ENCODE data around the gene FMNL2. TPM values are rescaled to one million over a fixed set of nuclear protein-coding genes. Genes with fewer than 3 reads are reported as not detected.

Gene FMNL2
- total RNA-seq, 1 experiment from 2014 or later: 38.2 TPM

DNA sequence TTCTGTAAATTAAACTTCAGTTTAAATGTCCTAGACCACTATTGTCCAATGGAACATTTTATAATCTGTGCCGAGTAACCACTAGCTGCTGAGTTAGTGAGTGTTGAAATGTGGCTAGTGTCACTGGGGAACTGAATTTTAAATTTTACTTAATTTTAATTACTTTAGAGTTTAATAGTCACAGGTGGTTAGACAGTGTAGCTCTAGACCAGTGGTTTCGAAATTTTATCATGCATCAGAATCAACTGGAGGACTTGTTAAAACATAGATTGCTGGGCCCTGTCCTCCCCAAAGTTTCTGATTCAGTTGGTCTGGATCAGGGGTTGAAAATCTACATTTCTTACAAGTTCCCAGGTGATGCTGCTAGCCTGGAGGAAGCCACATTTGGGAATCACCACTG, 110.4 kb downstream of the FMNL2 start:
- Histone ChIP-seq H3K4me1 (no peaks in the 10 kb centered on the region), H3K36me3 (ENCODE audit: control insufficient read depth, insufficient read depth, low read length) (no peaks in the 10 kb centered on the region), H3K27me3 (replicated peaks; ENCODE audit: control insufficient read depth, insufficient read depth, low read length) (no peaks in the 10 kb centered on the region), H3K4me3 (ENCODE audit: low read depth, low read length) (no peak overlapping the region), H3K9me3 (no peaks in the 10 kb centered on the region)
- POLR2A ChIA-PET: no interaction called here
- H3K4me3 Mint-ChIP-seq (ENCODE audit: unreplicated experiment): no peak overlapping the region
- H3K27me3 Mint-ChIP-seq (ENCODE audit: insufficient read depth, unreplicated experiment): no peaks in the 10 kb centered on the region
- CTCF ChIA-PET: no interaction called here
- no peaks in the 10 kb centered on the region for H3K36me3 Mint-ChIP-seq (ENCODE audit: insufficient read depth, unreplicated experiment)
- no peak overlapping the region for H3K27ac Mint-ChIP-seq (ENCODE audit: unreplicated experiment)
- TF ChIP-seq, protein P1, sequence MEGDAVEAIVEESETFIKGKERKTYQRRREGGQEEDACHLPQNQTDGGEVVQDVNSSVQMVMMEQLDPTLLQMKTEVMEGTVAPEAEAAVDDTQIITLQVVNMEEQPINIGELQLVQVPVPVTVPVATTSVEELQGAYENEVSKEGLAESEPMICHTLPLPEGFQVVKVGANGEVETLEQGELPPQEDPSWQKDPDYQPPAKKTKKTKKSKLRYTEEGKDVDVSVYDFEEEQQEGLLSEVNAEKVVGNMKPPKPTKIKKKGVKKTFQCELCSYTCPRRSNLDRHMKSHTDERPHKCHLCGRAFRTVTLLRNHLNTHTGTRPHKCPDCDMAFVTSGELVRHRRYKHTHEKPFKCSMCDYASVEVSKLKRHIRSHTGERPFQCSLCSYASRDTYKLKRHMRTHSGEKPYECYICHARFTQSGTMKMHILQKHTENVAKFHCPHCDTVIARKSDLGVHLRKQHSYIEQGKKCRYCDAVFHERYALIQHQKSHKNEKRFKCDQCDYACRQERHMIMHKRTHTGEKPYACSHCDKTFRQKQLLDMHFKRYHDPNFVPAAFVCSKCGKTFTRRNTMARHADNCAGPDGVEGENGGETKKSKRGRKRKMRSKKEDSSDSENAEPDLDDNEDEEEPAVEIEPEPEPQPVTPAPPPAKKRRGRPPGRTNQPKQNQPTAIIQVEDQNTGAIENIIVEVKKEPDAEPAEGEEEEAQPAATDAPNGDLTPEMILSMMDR (IDR thresholded peaks at IDR 0.05; ENCODE audit: insufficient read depth in 1 of 2, low read depth in 1 of 2, low read length in 1 of 2, severe bottlenecking in 1 of 2, unreplicated experiment in 1 of 2): no peak
- no peak for DNase-seq
- peaks cover 21% of the 10 kb centered on the region for H3K4me1 Mint-ChIP-seq (ENCODE audit: low read depth, unreplicated experiment)
- intact Hi-C loops (cut with micrococcal nuclease; ENCODE audit: unreplicated experiment): no loop called here
- peaks cover 8% of the 10 kb centered on the region for H3K9me3 Mint-ChIP-seq (ENCODE audit: unreplicated experiment)
- BruUV-seq (replicated peaks): no TSS peak

DNA sequence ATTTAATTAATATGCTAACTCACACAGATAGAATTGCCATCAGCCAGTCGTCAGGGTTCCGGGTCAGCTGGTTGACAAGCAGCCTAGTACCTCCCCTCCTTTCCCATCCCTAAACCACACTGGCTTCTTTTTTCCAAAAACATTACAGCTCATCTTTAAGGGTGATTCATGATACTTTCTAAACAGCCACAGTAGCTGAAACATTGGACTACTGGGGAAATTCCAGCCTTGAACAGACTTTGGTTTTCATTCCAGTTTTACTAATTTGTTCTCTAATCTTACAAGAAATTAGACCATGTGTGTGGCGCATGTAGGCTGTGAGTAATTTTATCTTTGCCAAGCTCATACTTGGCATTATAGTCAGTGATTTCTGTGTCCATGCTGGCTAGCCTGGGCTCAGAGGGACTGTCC, 110.8 kb downstream of the FMNL2 start:
- H3K27ac Mint-ChIP-seq (ENCODE audit: unreplicated experiment): no peak overlapping the region
- H3K4me3 Mint-ChIP-seq (ENCODE audit: unreplicated experiment): no peak overlapping the region
- peaks cover 8% of the 10 kb centered on the region for H3K9me3 Mint-ChIP-seq (ENCODE audit: unreplicated experiment)
- peaks cover 21% of the 10 kb centered on the region for H3K4me1 Mint-ChIP-seq (ENCODE audit: low read depth, unreplicated experiment)
- DNase-seq: no peak
- no peaks in the 10 kb centered on the region for H3K36me3 Mint-ChIP-seq (ENCODE audit: insufficient read depth, unreplicated experiment)
- POLR2A ChIA-PET: no interaction called here
- Histone ChIP-seq H3K4me1 (no peaks in the 10 kb centered on the region), H3K4me3 (ENCODE audit: low read depth, low read length) (no peak overlapping the region), H3K9me3 (no peaks in the 10 kb centered on the region), H3K27me3 (replicated peaks; ENCODE audit: control insufficient read depth, insufficient read depth, low read length) (no peaks in the 10 kb centered on the region), H3K36me3 (ENCODE audit: control insufficient read depth, insufficient read depth, low read length) (no peaks in the 10 kb centered on the region)
- no peaks in the 10 kb centered on the region for H3K27me3 Mint-ChIP-seq (ENCODE audit: insufficient read depth, unreplicated experiment)
- intact Hi-C loops (cut with micrococcal nuclease; ENCODE audit: unreplicated experiment): no loop called here
- TF ChIP-seq, protein P1 (IDR thresholded peaks at IDR 0.05; ENCODE audit: insufficient read depth in 1 of 2, low read depth in 1 of 2, low read length in 1 of 2, severe bottlenecking in 1 of 2, unreplicated experiment in 1 of 2): no peak
- CTCF ChIA-PET: no interaction called here
- BruUV-seq (replicated peaks): no TSS peak

DNA sequence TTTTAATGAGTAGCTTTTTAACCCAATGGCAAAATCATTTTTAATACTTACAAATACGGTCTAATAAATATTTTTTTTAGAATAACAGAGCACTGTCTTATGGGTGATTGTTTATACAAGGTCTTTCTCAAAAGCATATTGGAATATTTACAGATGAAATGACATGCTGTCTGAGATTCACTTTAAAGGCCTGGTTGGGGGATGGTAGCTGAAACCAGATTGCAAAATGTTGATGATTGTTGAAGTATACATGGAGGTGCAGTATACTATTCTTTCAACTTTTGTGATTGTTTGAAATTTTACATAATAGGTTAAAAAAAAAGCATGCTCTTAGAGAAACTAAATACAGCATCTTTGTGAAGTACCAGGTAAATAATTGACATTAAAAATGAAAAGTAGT, 111.2 kb downstream of the FMNL2 start:
- Histone ChIP-seq H3K36me3 (ENCODE audit: control insufficient read depth, insufficient read depth, low read length) (no peaks in the 10 kb centered on the region), H3K9me3 (no peaks in the 10 kb centered on the region), H3K27me3 (replicated peaks; ENCODE audit: control insufficient read depth, insufficient read depth, low read length) (no peaks in the 10 kb centered on the region), H3K4me3 (ENCODE audit: low read depth, low read length) (no peak overlapping the region), H3K4me1 (no peaks in the 10 kb centered on the region)
- Mint-ChIP-seq H3K27me3 (ENCODE audit: insufficient read depth, unreplicated experiment) (no peaks in the 10 kb centered on the region), H3K4me1 (ENCODE audit: low read depth, unreplicated experiment) (peaks cover 21% of the 10 kb centered on the region), H3K4me3 (ENCODE audit: unreplicated experiment) (no peak overlapping the region), H3K9me3 (ENCODE audit: unreplicated experiment) (peaks cover 8% of the 10 kb centered on the region), H3K27ac (ENCODE audit: unreplicated experiment) (no peak overlapping the region), H3K36me3 (ENCODE audit: insufficient read depth, unreplicated experiment) (no peaks in the 10 kb centered on the region)
- intact Hi-C loops (cut with micrococcal nuclease; ENCODE audit: unreplicated experiment): no loop called here
- ChIA-PET POLR2A (no interaction called here), CTCF (interaction anchor here (0.7 kb wide), 1 partner anchor 32 kb away, joined by 6 read pairs; no protein-coding TSS in a partner anchor)
- no peak for DNase-seq
- TF ChIP-seq, protein P1 (IDR thresholded peaks at IDR 0.05; ENCODE audit: insufficient read depth in 1 of 2, low read depth in 1 of 2, low read length in 1 of 2, severe bottlenecking in 1 of 2, unreplicated experiment in 1 of 2): no peak
- BruUV-seq (replicated peaks): no TSS peak
